Bone marrow (tissue), 2 donors: Measurements from ENCODE around the gene DNAJC18.
"Not testable (repeated sequence)": the region's sequence is repeated elsewhere in the genome, so short reads cannot be mapped to it uniquely, and the experiment has no call there.

Experiments used
- DNase-seq, 2 donors: peaks; one replicate each; lab custom pipeline; 2025; lab: John Stamatoyannopoulos, UW

DNAJC18 gene

DNA sequence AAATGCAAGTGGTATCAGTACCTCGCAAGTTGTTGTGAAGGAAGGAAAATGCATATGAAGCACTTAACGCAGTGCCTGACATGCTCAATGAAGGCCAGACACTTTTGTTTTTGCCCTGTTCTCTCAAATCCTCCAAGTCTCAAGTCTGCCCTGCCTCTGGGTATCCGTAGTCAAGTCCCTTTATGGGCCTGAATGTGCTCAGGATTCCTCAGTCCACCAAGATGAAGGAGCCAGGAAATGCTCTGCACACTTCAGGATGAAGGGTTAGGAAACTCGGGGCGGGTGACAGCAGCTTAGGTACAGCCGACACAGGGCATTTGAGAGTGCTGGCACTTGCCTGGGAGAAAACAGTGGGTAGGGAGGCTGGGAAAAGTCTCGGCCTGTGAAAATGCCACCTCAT lies 21.9 kb upstream of the DNAJC18 start:
- no peak for DNase-seq

DNA sequence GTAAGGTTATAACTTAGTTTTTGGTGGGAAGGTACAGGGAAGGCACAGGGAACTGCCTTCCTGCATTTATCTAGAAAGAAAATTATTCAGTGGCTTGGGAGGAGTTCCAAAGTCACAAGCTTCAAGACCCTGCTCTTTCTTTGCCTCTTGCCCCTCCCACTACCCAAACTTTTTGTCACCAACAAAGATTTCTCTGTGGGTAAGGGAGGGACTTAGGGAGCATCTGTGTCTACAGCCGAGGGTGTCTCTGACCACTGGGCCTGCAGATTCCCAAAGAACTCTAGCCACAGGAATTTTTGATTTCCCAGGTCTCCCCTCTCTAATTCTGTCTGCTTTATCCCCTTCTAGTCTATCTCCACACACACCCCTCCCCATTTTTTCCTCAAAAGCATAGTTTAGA lies 21.1 kb upstream of the DNAJC18 start:
- DNase-seq: no peak

GRCh38 chr5:139459451-139459934 lies 20.2 kb upstream of the DNAJC18 start:
- no peak for DNase-seq

DNA sequence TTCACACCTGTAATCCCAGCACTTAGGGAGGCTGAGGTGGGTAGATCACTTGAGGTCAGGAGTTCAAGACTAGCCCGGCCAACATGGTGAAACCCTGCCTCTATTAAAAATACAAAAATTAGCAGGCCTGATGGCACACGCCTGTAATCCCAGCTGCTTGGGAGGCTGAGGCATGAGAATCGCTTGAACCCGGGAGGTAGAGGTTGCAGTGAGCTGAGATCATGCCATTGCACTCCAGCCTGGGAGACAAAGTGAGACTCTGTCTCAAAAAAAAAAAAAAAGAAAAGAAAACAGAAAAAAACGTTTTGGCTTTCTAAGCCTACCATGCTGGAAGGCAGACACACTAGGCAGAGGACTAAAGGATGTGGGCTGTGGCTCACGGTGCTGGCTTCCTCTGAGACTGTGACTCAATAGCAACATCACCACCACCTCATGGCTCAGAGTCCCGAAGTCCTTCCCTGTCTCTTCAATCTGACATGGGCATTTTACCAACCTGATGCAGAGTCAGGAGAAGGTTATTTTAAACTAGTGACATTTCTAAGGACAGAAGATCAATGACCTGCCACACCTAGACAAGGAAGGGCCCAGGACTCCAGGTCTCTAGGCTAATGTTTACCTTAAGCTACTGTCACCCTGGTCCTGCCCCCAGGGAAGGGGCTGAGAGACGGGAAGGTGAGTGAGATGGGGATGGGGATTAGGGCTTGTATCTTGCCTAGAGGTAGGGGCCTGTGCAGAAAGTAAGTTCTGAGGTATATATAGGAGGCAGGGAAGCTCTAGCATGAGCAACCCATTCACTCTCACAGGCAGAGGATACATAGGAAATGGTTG lies 19.5 kb upstream of the DNAJC18 start:
- DNase-seq: peak in 1 of 2 donors; percentile 90

DNA sequence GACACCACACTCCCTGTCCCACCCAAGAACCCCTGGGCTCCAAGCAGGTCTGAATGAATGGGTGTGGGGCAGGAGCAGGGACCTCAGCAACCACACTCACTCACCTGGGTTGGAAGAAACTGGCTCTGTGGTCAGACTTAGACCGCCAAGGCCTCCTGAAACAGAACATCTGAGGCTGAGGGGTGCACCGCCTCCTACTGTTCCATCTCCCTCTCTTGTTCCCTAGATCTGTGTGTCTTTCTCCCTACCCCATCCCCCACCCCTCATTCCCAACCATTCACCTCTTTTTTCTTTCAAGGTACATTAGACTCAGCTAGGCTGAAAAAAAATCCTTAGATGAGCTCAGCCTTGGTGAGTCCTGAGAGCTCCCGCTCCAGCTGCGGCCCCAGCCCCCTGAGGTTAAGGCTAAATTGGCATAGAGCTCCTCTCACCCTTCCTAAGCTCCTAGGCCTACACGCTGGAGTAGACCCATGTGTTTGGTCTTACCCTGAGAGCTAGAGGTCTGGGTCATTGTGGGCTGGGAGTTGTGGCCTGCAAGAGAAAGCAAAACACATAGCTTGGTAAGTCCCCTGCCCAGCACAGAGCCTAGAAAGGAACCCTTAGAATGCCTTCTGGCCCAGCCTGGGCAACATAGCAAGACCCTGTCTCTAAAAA lies 18.5 kb upstream of the DNAJC18 start:
- DNase-seq: no peak

DNA sequence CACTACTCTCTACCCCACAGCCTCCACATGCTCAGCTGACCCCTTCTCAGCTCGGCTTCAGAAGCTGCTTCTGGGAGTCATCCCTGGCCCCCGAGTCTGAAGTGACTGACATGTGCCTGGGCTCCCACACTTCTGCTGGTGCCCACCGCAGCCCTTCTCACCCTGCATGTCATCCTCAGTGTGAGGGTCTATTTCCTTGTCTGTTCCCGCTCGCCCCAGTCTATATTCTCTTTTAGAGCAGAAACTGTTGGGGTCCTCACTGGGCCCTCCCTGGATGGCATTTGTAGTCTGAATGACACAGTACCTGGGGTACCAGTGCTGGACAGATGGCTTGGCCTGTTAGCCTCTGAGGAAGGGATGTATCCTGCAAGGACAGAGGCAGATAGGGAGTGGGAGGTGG lies 17.9 kb upstream of the DNAJC18 start:
- DNase-seq: no peak

- DNase-seq: no peak
Observed at GRCh38 chr5:139456776-139457175, 17.5 kb upstream of the DNAJC18 start.

DNA sequence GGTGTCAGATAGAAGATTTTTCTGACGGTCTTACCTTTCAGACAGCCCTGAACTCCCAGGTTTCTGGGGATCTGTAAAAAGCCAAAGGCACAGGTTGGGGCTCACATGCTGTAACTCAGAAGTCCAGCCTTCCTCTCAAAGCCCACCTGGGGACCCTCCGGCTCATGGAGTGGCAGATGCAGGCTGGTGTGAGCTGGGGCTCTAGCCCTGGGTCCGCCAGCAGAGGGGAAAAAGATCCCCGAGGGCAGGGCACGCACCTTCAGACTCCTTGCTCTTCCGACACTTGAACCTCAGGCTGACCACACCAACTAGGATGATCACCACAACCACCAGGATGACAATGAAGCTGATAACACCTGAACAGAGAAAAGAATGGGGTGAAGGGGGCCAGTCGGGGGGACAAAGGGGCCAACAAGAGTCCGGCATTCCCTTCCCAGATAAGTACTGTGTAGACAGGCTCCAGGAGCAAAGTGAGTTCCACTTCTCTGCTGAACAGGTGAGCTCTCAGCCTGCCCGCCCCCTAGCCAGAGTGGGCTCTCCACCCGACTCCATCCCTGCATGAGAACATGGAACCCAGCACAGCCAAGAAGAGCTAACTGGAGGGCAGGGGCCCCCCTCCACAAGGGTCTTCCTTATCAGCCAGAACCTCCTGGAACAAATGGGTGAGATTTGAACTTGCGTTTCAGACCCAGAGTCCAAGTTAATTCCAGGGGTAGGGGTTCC lies 15.4 kb upstream of the DNAJC18 start:
- no peak for DNase-seq

DNA sequence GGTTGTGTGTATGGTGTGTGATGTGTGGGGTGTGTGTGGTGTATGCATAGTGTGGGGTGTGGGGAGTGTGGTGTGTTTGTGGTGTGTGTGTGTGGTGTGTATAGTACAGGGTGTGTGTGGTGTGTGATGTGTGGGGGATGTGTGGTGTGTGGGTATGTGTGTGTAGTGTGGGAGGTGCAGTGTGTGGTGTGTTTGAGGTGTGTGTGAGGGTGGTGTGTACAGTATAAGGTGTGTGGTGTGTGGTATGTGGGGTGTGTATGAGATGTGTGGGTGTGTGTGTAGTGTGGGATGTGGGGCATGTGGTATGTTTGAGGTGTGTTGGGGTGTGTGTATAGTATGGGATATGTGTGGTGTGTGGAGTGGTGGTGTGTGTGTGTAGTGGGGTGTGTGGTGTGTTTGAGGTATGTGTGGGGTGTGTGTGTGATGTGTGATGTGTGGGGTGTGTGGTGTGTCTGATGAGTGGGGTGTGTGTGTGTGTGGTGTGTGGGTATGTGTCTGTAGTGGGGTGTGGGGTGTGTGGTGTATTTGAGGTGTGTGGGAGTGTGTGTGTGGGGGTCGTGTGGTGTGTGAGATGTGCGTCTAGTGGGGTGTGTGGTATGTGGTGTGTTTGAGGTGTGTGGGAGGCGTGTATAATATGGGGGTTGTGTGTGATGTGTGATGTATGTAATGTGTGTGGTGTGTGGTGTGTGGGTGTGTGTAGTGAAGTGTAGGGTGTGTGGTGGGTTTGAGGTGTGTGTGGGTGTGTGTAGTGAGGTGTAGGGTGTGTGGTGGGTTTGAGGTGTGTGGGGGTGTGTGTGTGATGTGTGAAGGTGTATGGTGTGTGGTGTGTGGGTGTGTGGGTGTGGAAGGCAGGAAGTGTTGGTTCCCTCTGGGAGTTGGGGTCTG lies 14.6 kb upstream of the DNAJC18 start:
- no peak for DNase-seq

GRCh38 chr5:139451878-139452660 lies 12.7 kb upstream of the DNAJC18 start:
- no peak for DNase-seq

- DNase-seq: no peak
Observed at GRCh38 chr5:139451176-139451575, 11.9 kb upstream of the DNAJC18 start.

DNA sequence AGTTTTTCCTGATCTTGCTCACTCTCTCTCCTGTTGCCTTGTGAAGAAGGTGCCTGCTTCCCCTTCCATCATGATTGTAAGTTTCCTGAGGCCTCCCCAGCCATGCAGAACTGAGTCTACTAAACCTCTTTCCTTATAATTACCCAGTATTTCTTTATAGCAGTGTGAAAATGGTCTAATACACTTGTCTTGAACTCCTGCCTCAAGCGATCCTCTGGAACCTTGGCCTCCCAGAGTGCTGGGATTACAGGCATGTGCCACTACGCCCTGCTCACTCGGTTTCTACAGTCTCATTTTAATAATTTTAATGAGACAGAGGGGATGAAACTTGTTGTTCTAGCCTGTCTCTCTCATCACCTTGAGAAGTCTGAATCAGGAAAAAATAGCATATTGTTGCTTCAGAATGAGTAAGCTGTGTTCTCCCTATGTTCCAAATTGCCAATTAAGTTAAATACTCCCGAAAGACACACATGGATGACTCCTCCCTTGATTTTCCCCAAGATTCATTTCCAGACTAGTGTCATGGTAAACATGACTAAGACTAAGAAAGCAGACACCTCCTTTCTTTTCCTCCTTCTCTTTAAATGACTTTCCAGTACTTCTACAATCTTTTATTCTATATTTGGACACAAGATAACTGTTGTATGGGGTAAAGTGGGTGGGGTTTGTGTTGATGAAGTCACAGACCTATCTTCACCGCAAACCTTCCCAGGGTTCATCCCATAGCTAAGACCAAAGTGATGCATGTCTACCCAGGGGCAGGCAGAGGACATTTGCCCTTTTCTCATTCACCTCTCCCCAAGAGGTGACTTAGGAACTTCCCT lies 7.8 kb upstream of the DNAJC18 start:
- DNase-seq: no peak

DNA sequence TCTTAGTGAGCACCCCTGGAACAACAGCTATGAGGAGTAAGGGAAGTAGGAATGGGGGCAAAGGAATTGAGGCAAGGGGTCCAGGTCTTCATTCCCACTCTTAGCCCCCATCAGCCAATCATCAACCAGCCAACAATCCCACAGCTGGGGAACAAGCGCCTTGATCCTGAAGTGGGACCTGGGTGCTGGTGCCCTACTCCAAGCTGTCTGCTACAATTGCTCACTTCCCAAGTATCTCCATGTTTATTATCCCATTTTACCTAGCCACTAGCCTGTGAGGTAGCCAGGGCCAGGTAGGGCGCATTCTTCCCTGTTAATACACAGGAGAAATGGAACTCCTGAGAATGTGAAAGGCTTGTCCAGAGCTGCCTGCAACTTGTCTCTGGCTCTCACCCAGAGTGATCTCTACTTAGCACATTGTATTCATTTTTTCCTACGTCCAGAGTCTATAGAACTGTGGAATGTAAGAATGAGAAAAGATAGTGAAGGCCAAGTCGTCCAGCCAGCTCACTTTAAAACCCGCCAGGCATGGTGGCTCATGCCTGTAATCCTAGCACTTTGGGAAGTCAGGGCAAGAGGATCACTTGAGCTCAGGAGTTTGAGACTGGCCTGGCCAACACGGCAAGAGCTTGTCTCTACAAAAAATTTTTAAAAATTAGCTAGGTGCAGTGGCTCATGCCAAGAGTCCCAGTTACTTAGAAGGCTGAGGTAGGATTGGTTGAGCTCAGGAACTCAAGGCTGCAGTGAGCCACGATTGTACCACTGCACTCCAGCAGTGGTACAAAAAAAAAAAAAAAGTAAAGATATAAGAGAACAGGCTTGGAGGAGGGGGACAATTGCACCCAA lies 6.2 kb upstream of the DNAJC18 start:
- DNase-seq: no peak

GRCh38 chr5:139443831-139444453 lies 4.6 kb upstream of the DNAJC18 start:
- peak in 1 of 2 donors; percentile 85 for DNase-seq

- not testable (repeated sequence) for DNase-seq
Observed at GRCh38 chr5:139440416-139440815, 1.1 kb upstream of the DNAJC18 start.

- DNase-seq: no peak
Observed at GRCh38 chr5:139438707-139439012, 665 bp downstream of the DNAJC18 start.

- no peak for DNase-seq
Observed at GRCh38 chr5:139435676-139436075, 3.6 kb downstream of the DNAJC18 start.

DNA sequence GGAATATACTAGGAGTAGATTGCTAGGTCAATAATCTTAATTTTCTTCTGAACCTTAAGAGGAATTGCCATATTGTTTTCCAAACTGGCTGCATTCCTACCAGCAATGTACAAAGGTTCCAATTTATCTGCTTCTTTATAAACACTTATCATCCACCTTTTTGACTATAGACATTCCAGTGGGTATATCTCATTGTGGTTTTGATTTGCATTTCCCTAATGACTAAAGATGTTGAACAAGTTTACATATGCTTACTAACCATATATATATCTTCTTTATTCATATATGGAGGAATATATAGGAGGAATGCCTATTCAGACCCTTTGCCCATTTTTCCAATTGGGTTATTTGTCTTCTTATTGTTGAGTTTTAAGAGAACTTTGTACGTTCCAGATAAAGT lies 7.6 kb downstream of the DNAJC18 start:
- no peak for DNase-seq

DNA sequence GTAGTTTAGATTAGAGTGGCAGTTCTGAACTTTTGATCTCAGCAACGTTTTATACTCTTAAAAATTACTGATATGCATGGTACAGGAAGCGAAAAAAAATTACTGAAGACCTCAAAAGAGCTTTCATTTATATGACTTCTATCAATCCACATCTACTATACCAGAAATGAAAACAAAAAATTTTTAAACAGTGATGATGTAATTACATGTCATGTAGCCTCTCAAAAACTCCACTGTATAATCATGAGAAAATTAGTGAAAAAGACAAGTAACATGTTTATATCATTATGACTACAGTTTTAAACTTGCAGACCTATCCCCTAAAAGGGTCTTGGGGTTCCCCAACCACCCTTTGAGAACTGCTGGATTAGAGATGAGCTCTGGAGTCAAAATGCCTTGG lies 9.3 kb downstream of the DNAJC18 start:
- no peak for DNase-seq
